ENCODE data around the gene DDX19B. TPM values are rescaled to one million over a fixed set of nuclear protein-coding genes. Genes with fewer than 3 reads are reported as not detected.
A peak's percentile ranks its signal among the peaks of the same experiment; 100 is the strongest.

Gene DDX19B
- polyA plus RNA-seq, 2 of the 4 experiments (the other 2 are of a cell fraction), result 26.9 to 50.6 TPM

GRCh38 chr16:70377782-70378181, 78.8 kb downstream of the DDX19B start (continued):
- TF ChIP-seq HES2 (IDR thresholded peaks at IDR 0.05) (no peak), JUN (IDR thresholded peaks at IDR 0.05) (no peak), ATOH8 (CRISPR knock-in tag; IDR thresholded peaks at IDR 0.05; ENCODE audit: low read depth) (no peak), ELK1 (IDR thresholded peaks at IDR 0.05; ENCODE audit: low read depth, low read length) (no peak)

DNA sequence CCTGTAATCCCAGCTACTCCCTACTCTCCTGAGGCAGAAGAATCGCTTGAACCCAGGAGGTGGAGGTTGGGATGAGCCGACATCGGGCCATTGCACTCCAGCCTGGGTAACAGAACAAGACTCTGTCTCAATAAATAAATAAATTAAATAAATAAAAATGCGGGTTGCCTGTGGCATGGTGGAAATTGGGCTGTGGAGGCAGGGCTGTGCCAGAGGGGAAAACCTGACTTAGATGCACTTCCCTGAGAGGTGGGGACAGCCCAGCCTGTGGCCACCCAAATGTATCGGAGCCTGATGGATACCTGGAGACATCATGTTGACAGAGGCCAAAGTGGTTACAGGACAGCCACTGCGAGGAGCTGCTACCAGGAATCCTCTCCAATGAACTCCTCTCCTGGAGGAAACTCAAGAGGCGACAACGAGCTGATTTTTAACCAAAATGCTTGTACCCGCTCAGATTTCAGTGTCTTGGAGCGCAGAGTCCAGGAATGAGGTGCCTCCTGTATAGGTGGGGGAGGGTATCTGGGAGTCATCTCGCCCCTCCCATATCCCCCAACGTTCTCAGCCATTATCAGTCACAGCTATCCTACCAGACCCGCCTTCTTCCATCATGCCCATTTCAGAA, 80.0 kb downstream of the DDX19B start:
- DNase-seq (ENCODE audit: low read depth in 1 of 2, low spot score in 1 of 2), result no peak
- peaks cover 14% of the 10 kb centered on the region for H3K4me1 ChIP-seq
- TF ChIP-seq ATOH8 (CRISPR knock-in tag; IDR thresholded peaks at IDR 0.05; ENCODE audit: low read depth) (no peak), EP300 (IDR thresholded peaks at IDR 0.05) (no peak), CHD4 (IDR thresholded peaks at IDR 0.05; ENCODE audit: borderline replicate concordance) (no peak), HES2 (IDR thresholded peaks at IDR 0.05) (no peak), ZC3H11A (IDR thresholded peaks at IDR 0.05) (no peak)
- TF ChIP-seq, protein P1, sequence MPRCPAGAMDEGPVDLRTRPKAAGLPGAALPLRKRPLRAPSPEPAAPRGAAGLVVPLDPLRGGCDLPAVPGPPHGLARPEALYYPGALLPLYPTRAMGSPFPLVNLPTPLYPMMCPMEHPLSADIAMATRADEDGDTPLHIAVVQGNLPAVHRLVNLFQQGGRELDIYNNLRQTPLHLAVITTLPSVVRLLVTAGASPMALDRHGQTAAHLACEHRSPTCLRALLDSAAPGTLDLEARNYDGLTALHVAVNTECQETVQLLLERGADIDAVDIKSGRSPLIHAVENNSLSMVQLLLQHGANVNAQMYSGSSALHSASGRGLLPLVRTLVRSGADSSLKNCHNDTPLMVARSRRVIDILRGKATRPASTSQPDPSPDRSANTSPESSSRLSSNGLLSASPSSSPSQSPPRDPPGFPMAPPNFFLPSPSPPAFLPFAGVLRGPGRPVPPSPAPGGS (IDR thresholded peaks at IDR 0.05), result 0 out of 3 replicates have a peak, but pooled peaks have one; percentile 30
- no peak overlapping the region for H3K4me3 ChIP-seq
- FAIRE-seq, result no peak
- peak overlapping the region; percentile 91; the same call in 2 of the 3 replicates for H3K4me2 ChIP-seq
- 85% methylated on average over 13 of the region's 13 CpGs for WGBS (ENCODE audit: missing lambda C conversion rate)
- ChIA-PET CTCF (interaction anchor here (0.7 to 6.2 kb wide), 8 partner anchors 10 to 275 kb away, joined by 3 to 35 read pairs (median 10); no protein-coding TSS in a partner anchor), POLR2A (interaction anchor here (0.6 to 3.2 kb wide), 3 partner anchors 49 to 90 kb away, joined by 3 to 29 read pairs (median 6); partner anchors contain the start of gene AARS1)
- no peaks in the 10 kb centered on the region for H3K9me3 ChIP-seq
- ATAC-seq, result no peak
- H3K27ac ChIP-seq, result 0 out of 6 replicates have a peak overlapping the region, but pooled peaks of 1 of the 2 experiments have one; percentile 10

GRCh38 chr16:70380248-70380918, 81.4 kb downstream of the DDX19B start:
- H3K9me3 ChIP-seq, result no peaks in the 10 kb centered on the region
- ATAC-seq (peak; percentile 44 to 52), FAIRE-seq (no peak), DNase-seq (ENCODE audit: low read depth in 1 of 2, low spot score in 1 of 2) (peak; percentile 23 to 56)
- H3K4me3 ChIP-seq, result peak overlapping the region; percentile 66
- peak overlapping the region; percentile 91 for H3K4me2 ChIP-seq
- ChIA-PET CTCF (interaction anchor here (0.5 to 6.2 kb wide), 22 partner anchors 8 to 273 kb away, joined by 3 to 35 read pairs (median 5); partner anchors contain the start of genes FCSK and ST3GAL2), POLR2A (interaction anchor here (0.7 to 3.2 kb wide), 17 partner anchors 8 to 274 kb away, joined by 3 to 29 read pairs (median 6); partner anchors contain the start of genes DDX19A, FCSK and ST3GAL2)
- peak overlapping the region; percentile 94 to 96 for H3K27ac ChIP-seq
- TF ChIP-seq JUNB (IDR thresholded peaks at IDR 0.05) (no peak), E2F6 (IDR thresholded peaks at IDR 0.05; ENCODE audit: borderline replicate concordance, low read depth) (0 out of 2 replicates have a peak, but pooled peaks have one; percentile 33), POLR2A (IDR thresholded peaks at IDR 0.05; ENCODE audit: low read length) (peak; percentile 13), MYC (IDR thresholded peaks at IDR 0.05; ENCODE audit: borderline replicate concordance, low read length) (no peak), NR3C1 (IDR thresholded peaks at IDR 0.05) (no peak), POLR2AphosphoS2 (conservative IDR thresholded peaks at IDR 0.05; ENCODE audit: low read length) (peak; percentile 79)
- TF ChIP-seq, protein P2, sequence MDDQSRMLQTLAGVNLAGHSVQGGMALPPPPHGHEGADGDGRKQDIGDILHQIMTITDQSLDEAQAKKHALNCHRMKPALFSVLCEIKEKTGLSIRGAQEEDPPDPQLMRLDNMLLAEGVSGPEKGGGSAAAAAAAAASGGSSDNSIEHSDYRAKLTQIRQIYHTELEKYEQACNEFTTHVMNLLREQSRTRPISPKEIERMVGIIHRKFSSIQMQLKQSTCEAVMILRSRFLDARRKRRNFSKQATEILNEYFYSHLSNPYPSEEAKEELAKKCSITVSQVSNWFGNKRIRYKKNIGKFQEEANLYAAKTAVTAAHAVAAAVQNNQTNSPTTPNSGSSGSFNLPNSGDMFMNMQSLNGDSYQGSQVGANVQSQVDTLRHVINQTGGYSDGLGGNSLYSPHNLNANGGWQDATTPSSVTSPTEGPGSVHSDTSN (IDR thresholded peaks at IDR 0.05), result 0 out of 2 replicates have a peak, but pooled peaks have one; percentile 5
- 2% methylated on average over 20 of the region's 31 CpGs for WGBS (ENCODE audit: missing lambda C conversion rate)
- H3K4me1 ChIP-seq, result peaks cover 14% of the 10 kb centered on the region

Data from A549 (cell line).